ENCODE data around the gene APBB1IP.

The APBB1IP gene

DNA sequence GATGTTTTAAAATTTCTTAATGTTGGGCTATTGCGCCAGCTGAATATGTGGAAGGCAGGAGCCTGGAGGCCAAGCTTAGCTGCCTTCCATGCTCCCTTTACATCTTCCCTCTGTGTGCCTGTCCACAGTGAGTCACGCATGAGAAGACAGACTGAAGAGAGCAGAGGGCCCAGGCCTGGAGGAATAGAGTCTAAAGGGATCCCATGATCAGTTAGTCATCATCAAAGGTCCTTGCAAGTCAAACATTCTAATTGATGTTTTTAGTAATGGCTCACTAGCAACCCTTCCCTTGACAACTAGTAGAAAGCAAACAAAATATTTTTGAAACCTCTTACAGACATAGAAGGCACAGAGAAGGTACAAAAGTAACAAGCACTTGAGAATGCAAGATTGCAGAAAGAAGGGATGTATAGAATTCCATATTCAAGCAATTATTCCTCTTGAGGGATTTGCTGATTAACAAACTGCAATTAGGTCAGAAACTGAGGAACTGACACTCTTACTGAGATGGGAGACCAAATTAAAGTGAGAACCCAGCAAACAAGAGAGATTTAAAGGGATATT is 30.7 kb upstream of the APBB1IP start:
- TF ChIP-seq, protein P1, sequence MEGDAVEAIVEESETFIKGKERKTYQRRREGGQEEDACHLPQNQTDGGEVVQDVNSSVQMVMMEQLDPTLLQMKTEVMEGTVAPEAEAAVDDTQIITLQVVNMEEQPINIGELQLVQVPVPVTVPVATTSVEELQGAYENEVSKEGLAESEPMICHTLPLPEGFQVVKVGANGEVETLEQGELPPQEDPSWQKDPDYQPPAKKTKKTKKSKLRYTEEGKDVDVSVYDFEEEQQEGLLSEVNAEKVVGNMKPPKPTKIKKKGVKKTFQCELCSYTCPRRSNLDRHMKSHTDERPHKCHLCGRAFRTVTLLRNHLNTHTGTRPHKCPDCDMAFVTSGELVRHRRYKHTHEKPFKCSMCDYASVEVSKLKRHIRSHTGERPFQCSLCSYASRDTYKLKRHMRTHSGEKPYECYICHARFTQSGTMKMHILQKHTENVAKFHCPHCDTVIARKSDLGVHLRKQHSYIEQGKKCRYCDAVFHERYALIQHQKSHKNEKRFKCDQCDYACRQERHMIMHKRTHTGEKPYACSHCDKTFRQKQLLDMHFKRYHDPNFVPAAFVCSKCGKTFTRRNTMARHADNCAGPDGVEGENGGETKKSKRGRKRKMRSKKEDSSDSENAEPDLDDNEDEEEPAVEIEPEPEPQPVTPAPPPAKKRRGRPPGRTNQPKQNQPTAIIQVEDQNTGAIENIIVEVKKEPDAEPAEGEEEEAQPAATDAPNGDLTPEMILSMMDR (IDR thresholded peaks at IDR 0.05; ENCODE audit: insufficient read depth, low read length) = no peak
- TF ChIP-seq GABPA (IDR thresholded peaks at IDR 0.05; ENCODE audit: low read depth) (no peak), POLR2AphosphoS5 (IDR thresholded peaks at IDR 0.05; ENCODE audit: low read depth) (no peak), SPI1 (IDR thresholded peaks at IDR 0.05; ENCODE audit: borderline replicate concordance, low read depth) (no peak)
- TF ChIP-seq, protein P2, sequence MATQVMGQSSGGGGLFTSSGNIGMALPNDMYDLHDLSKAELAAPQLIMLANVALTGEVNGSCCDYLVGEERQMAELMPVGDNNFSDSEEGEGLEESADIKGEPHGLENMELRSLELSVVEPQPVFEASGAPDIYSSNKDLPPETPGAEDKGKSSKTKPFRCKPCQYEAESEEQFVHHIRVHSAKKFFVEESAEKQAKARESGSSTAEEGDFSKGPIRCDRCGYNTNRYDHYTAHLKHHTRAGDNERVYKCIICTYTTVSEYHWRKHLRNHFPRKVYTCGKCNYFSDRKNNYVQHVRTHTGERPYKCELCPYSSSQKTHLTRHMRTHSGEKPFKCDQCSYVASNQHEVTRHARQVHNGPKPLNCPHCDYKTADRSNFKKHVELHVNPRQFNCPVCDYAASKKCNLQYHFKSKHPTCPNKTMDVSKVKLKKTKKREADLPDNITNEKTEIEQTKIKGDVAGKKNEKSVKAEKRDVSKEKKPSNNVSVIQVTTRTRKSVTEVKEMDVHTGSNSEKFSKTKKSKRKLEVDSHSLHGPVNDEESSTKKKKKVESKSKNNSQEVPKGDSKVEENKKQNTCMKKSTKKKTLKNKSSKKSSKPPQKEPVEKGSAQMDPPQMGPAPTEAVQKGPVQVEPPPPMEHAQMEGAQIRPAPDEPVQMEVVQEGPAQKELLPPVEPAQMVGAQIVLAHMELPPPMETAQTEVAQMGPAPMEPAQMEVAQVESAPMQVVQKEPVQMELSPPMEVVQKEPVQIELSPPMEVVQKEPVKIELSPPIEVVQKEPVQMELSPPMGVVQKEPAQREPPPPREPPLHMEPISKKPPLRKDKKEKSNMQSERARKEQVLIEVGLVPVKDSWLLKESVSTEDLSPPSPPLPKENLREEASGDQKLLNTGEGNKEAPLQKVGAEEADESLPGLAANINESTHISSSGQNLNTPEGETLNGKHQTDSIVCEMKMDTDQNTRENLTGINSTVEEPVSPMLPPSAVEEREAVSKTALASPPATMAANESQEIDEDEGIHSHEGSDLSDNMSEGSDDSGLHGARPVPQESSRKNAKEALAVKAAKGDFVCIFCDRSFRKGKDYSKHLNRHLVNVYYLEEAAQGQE (IDR thresholded peaks at IDR 0.05; ENCODE audit: insufficient replicate concordance, low read depth) = no peak
- H3K4me3 ChIP-seq (replicated peaks; ENCODE audit: insufficient read depth, low read length) = no peak overlapping the region
- peak in 1 of 2 experiments; percentile 7 for DNase-seq (ENCODE audit: low read depth in 1 of 2, low spot score in 1 of 2)
- H3K27ac ChIP-seq (replicated peaks) = no peak overlapping the region
- H3K27me3 ChIP-seq (ENCODE audit: insufficient read depth, poor library complexity, severe bottlenecking) = no peaks in the 10 kb centered on the region

DNA sequence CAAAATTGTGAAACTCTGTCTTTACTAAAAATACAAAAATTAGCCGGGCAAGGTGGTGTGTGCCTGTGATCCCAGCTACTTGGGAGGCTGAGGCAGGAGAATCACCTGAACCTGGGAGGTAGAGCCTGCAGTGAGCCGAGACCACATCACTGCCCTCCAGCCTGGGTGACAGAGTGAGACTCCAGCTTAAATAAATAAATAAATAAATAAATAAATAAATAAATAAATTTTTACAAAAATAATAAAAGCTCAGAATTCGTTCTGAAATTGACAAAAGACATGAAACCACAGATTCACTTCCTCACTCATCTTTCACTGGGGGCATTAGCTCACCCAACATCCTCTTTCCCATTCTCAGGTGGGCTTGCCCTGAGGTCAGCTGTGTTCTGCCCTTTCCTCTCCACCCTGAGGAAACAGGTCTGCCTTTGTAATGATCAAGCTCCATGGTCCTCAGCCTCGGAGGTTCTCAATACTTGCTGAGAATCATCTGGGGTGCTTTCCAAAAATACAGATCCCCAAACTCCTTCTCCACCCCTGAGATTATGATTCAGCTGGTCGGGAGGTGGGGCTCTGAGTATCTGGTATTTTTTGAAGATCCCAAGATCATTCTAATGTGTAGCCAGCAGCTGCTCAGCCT is 29.2 kb upstream of the APBB1IP start:
- Histone ChIP-seq H3K27me3 (ENCODE audit: insufficient read depth, poor library complexity, severe bottlenecking) (no peaks in the 10 kb centered on the region), H3K4me3 (replicated peaks; ENCODE audit: insufficient read depth, low read length) (no peak overlapping the region), H3K27ac (replicated peaks) (no peak overlapping the region)
- peak; percentile 58; the same call in 1 of the 2 replicates for TF ChIP-seq SPI1 (IDR thresholded peaks at IDR 0.05; ENCODE audit: borderline replicate concordance, low read depth)
- TF ChIP-seq, protein P2 (IDR thresholded peaks at IDR 0.05; ENCODE audit: insufficient replicate concordance, low read depth) = no peak
- DNase-seq (ENCODE audit: low read depth in 1 of 2, low spot score in 1 of 2) = no peak

DNA sequence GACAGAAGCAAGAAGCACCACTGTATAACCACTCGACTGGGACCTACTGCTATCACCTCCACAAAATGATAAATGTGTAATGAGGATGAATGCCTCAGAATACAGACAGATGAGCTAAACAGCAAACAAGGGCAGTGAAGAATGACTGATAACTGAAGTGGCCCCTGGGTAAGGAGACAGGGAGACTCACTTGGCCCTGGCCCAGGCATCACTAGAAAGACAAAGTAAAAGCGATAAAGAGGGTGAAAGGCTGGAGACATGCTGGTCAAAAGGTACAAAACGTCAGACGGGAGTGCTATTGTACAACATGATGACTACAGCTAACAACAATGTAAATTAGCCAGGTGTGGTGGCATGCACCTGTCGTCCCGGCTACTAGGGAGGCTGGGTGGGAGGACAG is 27.8 kb upstream of the APBB1IP start:
- no peak for TF ChIP-seq SPI1 (IDR thresholded peaks at IDR 0.05; ENCODE audit: borderline replicate concordance, low read depth)
- TF ChIP-seq, protein P2 (IDR thresholded peaks at IDR 0.05; ENCODE audit: insufficient replicate concordance, low read depth) = no peak
- TF ChIP-seq POLR2AphosphoS5 (IDR thresholded peaks at IDR 0.05; ENCODE audit: low read depth) = no peak
- no peaks in the 10 kb centered on the region for H3K27me3 ChIP-seq (ENCODE audit: insufficient read depth, poor library complexity, severe bottlenecking)
- DNase-seq (ENCODE audit: low read depth in 1 of 2, low spot score in 1 of 2) = no peak

DNA sequence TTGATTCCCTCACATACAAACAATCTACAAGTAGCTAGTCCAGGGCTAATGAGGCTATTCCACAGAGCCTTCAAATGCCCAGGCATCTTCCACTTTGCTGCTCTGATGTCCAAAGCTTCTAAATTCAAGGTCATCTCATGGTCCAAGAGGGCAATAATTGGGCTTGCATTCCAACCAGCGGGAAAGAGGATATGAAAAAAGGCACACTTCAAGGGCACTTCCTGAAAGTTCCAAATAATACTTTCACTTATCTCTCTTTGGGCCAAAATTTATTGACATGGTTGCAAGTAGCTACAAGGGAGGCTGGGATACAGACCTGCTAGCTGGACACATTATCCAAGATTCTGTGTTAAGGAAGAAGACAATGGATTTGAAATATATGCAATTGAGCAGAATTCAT is 25.2 kb upstream of the APBB1IP start:
- no peaks in the 10 kb centered on the region for H3K27me3 ChIP-seq (ENCODE audit: insufficient read depth, poor library complexity, severe bottlenecking)
- H3K27ac ChIP-seq (replicated peaks) = no peak overlapping the region
- no peak for DNase-seq (ENCODE audit: low read depth in 1 of 2, low spot score in 1 of 2)
- TF ChIP-seq POLR2AphosphoS5 (IDR thresholded peaks at IDR 0.05; ENCODE audit: low read depth) (no peak), GABPA (IDR thresholded peaks at IDR 0.05; ENCODE audit: low read depth) (no peak), SPI1 (IDR thresholded peaks at IDR 0.05; ENCODE audit: borderline replicate concordance, low read depth) (no peak)
- TF ChIP-seq, protein P2 (IDR thresholded peaks at IDR 0.05; ENCODE audit: insufficient replicate concordance, low read depth) = no peak
- no peak overlapping the region for H3K4me3 ChIP-seq (replicated peaks; ENCODE audit: insufficient read depth, low read length)

More for the DNA sequence above, 27.8 kb upstream of the APBB1IP start:
- H3K27ac ChIP-seq (replicated peaks) = no peak overlapping the region
- H3K4me3 ChIP-seq (replicated peaks; ENCODE audit: insufficient read depth, low read length) = no peak overlapping the region
